A549 treated with AZD9567 at 1 μM for 4 hours (cell line): ENCODE measurements around the gene PRAMEF20. TPM values are rescaled to one million over a fixed set of nuclear protein-coding genes. Genes with fewer than 3 reads are reported as not detected.

Experiments used
- total RNA-seq: library from RNA; stranded (reverse); fragments of 200-300 nt; extraction: Qiagen RNA extraction; gene quantifications from 5 replicates; pipeline ENCODE4 v1.2.3, GENCODE V29; 2022; ENCODE audit not compliant: insufficient read depth

The PRAMEF20 gene
- total RNA-seq: not detected in 5 replicates

DNA sequence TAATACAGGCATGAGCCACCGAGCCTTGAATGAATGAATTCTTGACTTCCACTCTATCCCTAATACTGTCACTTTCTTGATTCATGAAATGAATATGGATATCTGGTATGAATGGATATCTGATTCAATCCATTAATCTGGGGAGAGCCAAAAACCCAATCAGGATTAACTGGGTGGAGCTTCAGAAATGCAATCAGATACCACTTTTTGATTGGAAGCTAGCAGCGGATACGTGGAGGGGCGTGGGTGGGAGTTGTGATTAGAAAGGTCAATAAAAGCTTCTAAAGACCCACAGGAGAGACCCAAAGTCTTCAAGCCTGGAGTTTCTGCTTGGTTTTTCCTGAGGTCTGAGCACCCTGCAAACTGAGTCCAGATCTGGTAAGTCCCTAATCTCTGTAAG is at the start of gene PRAMEF20:
TSS of gene PRAMEF20 (plus strand) at position 301 of the 400 bp plus-strand sequence. CDS start 5,905 bp downstream, outside the sequence.

GRCh38 chr1:13389332-13389731 is 20.9 kb upstream of the PRAMEF20 start, which contains the start of gene PRAMEF17:
Gene PRAMEF17, plus strand, starts transcription at chr1:13389632. Its CDS starts 26 bp downstream, at chr1:13389658.

Other genes with a start within 250 kb of the PRAMEF20 start
- not detected in 5 replicates for gene HNRNPCL4, start 244.8 kb upstream of the PRAMEF20 start, total RNA-seq
- not detected in 5 replicates for gene PRAMEF9, start 238.6 kb upstream of the PRAMEF20 start, total RNA-seq
- gene PRAMEF13, start 209.0 kb upstream of the PRAMEF20 start, total RNA-seq: not detected in 5 replicates
- not detected in 5 replicates for gene PRAMEF18, start 184.3 kb upstream of the PRAMEF20 start, total RNA-seq
- gene PRAMEF5, start 156.3 kb upstream of the PRAMEF20 start, total RNA-seq: not detected in 5 replicates
- not detected in 5 replicates for gene PRAMEF8, start 125.3 kb upstream of the PRAMEF20 start, total RNA-seq
- gene PRAMEF33, start 106.9 kb upstream of the PRAMEF20 start, total RNA-seq: not detected in 5 replicates
- not detected in 5 replicates for gene PRAMEF15, start 94.9 kb upstream of the PRAMEF20 start, total RNA-seq
- not detected in 5 replicates for gene PRAMEF14, start 63.3 kb upstream of the PRAMEF20 start, total RNA-seq
- gene PRAMEF19, start 38.5 kb upstream of the PRAMEF20 start, total RNA-seq: not detected in 5 replicates
- gene PRAMEF17, start 20.8 kb upstream of the PRAMEF20 start, total RNA-seq: not detected in 5 replicates
- gene LRRC38, start 103.6 kb downstream of the PRAMEF20 start, total RNA-seq: 0.03 to 0.05 TPM (median 0.03 TPM) in 3 of 5 replicates, not detected in the others
- gene PDPN, start 173.4 kb downstream of the PRAMEF20 start, total RNA-seq: not detected in 5 replicates